A549 (cell line): ENCODE data around the gene UTP11. TPM values are rescaled to one million over a fixed set of nuclear protein-coding genes. Genes with fewer than 3 reads are reported as not detected.

Source experiments
- ATAC-seq, 2 experiments: fragments of 200-7000 bp in 1 of 2; fragments of >200 bp in 1 of 2; cut with Nextera tagmentation in 1 of 2; cut with Tn5 transposase in 1 of 2; 3 replicates each; pipeline versions ENCODE4 v1.8.0 to v1.9.1; 2018 to 2020; ENCODE audit warnings: mild to moderate bottlenecking in 1 of 2, moderate library complexity in 1 of 2
- CTCF ChIA-PET: fragments of 300-600 bp; sonication (Branson Sonifier 250); formaldehyde crosslinking; extraction: SDS; loops from one replicate; lab custom pipeline; 2021; ENCODE audit warnings: antibody characterized with exemption, inconsistent platforms; lab: Yijun Ruan, JAX
- POLR2A ChIA-PET: fragments of 350-600 bp; formaldehyde crosslinking; extraction: SDS; loops from one replicate; lab custom pipeline; 2021; ENCODE audit warnings: antibody characterized with exemption, inconsistent platforms; lab: Yijun Ruan, JAX
- DNase-seq, 2 experiments: peaks; one replicate each; pipeline versions ENCODE4 v3.0.0 to v3.0.0-alpha.2; 2011 to 2016; ENCODE audit warnings: low read depth in 1 of 2, low spot score in 1 of 2
- FAIRE-seq: peaks from 2 replicates; lab custom pipeline; 2011; peaks lifted over from hg19 to GRCh38; lab: Jason Lieb, UNC
- H3K27ac ChIP-seq, 2 experiments: fragments of >200 bp; sonication (Bioruptor Twin); formaldehyde crosslinking; 3 replicates each; pipeline ENCODE4 v1.5.1; 2016 to 2017
- H3K4me1 ChIP-seq: fragments of >200 bp; sonication (Bioruptor Twin); formaldehyde crosslinking; 3 replicates; pipeline ENCODE4 v1.6.1; 2016
- H3K4me2 ChIP-seq: fragments of >200 bp; sonication (Bioruptor Twin); formaldehyde crosslinking; 3 replicates; pipeline ENCODE4 v1.6.1; 2016
- H3K4me3 ChIP-seq: fragments of >200 bp; sonication (Bioruptor Twin); formaldehyde crosslinking; 3 replicates; pipeline ENCODE4 v1.5.1; 2016
- H3K9me3 ChIP-seq: fragments of >200 bp; sonication (Bioruptor Twin); formaldehyde crosslinking; 3 replicates; pipeline ENCODE4 v1.6.1; 2016
- CBX2 ChIP-seq: fragments of 200-600 bp; sonication (generic); IDR thresholded peaks from 2 replicates; pipeline ENCODE4 v1.6.1; 2016; ENCODE audit warnings: low read depth, mild to moderate bottlenecking, borderline replicate concordance
- CEBPB ChIP-seq, 2 experiments: fragments of >200 bp in 1 of 2; sonication (Bioruptor Twin) in 1 of 2; formaldehyde crosslinking in 1 of 2; IDR thresholded peaks; 2 replicates each; pipeline ENCODE4 v1.6.1; 2012 to 2016
- CHD4 ChIP-seq: fragments of 200-600 bp; sonication (generic); IDR thresholded peaks from 2 replicates; pipeline ENCODE4 v1.6.1; 2016; ENCODE audit warnings: antibody characterized with exemption, mild to moderate bottlenecking, borderline replicate concordance
- CTCF ChIP-seq: fragments of >200 bp; sonication (Bioruptor Twin); formaldehyde crosslinking; IDR thresholded peaks from 3 replicates; pipeline ENCODE4 v1.5.1; 2016
- HEYL ChIP-seq: fragments of 250-450 bp; sonication (Bioruptor Pico); IDR thresholded peaks from 2 replicates; pipeline ENCODE4 v1.8.0; 2021; ENCODE audit warnings: mild to moderate bottlenecking, moderate library complexity
- HOXA7 ChIP-seq: fragments of 250-450 bp; sonication (Bioruptor Pico); IDR thresholded peaks from 2 replicates; pipeline ENCODE4 v1.5.0; 2020; ENCODE audit warnings: mild to moderate bottlenecking, moderate library complexity
- JUN ChIP-seq, 2 experiments: fragments of >200 bp; sonication (Bioruptor Twin); formaldehyde crosslinking; IDR thresholded peaks; 2 replicates in 1 of 2; 3 replicates in 1 of 2; pipeline ENCODE4 v1.6.1; 2016 to 2017
- KDM5A ChIP-seq: fragments of 200-600 bp; sonication (generic); IDR thresholded peaks from 2 replicates; pipeline ENCODE4 v1.6.1; 2016; ENCODE audit warnings: antibody characterized with exemption, mild to moderate bottlenecking
- MAFK ChIP-seq: fragments of 450-650 bp; IDR thresholded peaks from 2 replicates; pipeline ENCODE4 v1.6.1; 2014; ENCODE audit not compliant: partially characterized antibody
- MAX ChIP-seq: IDR thresholded peaks from 2 replicates; pipeline ENCODE4 v1.6.1; 2012
- NFE2L2 ChIP-seq: fragments of 150-350 bp; conservative IDR thresholded peaks from 2 replicates; pipeline ENCODE4 v1.6.1; 2014; ENCODE audit warnings: low read length
- NR3C1 ChIP-seq: fragments of >200 bp; sonication (Bioruptor Twin); formaldehyde crosslinking; IDR thresholded peaks from 3 replicates; pipeline ENCODE4 v1.6.1; 2017
- REST ChIP-seq: fragments of 200-600 bp; sonication (generic); IDR thresholded peaks from 2 replicates; pipeline ENCODE4 v1.6.1; 2016; ENCODE audit warnings: antibody characterized with exemption, mild to moderate bottlenecking, moderate library complexity
- SREBF2 ChIP-seq: fragments of 450-650 bp; IDR thresholded peaks from 2 replicates; pipeline ENCODE4 v1.6.1; 2014; ENCODE audit warnings: mild to moderate bottlenecking, moderate library complexity
- ZFP36 ChIP-seq: fragments of 450-650 bp; IDR thresholded peaks from 2 replicates; pipeline ENCODE4 v1.6.1; 2014; ENCODE audit warnings: borderline replicate concordance; ENCODE audit not compliant: partially characterized antibody
- ZSCAN20 ChIP-seq: fragments of 250-450 bp; sonication (Bioruptor Pico); IDR thresholded peaks from 2 replicates; pipeline ENCODE4 v1.8.0; 2022; ENCODE audit warnings: mild to moderate bottlenecking, moderate library complexity
- whole genome bisulfite sequencing: methylation state at CpG from one replicate; pipeline ENCODE4 v1.1.6; 2017; ENCODE audit errors: missing lambda C conversion rate; 5-methylcytosine and 5-hydroxymethylcytosine counted together
- polyA plus RNA-seq, 4 experiments: library from polyadenylated mRNA; depleted of rRNA in 3 of 4; stranded (reverse); fragments of >200 nt; fragmentation: RNase III in 1 of 4; extraction: RNeasy Plus Mini Kit Qiagen cat#74134 plus additional on column Dnase treatment in 1 of 4; gene quantifications; 2 replicates in 3 of 4; 3 replicates in 1 of 4; pipeline ENCODE4 v1.2.3, GENCODE V29; 2011 to 2017
- TF ChIP-seq, protein P1 (sequence below): fragments of >200 bp; sonication (Bioruptor Twin); formaldehyde crosslinking; IDR thresholded peaks from 3 replicates; pipeline ENCODE4 v1.6.1; 2016
- TF ChIP-seq, protein P2 (sequence below): fragments of >200 bp; sonication (Bioruptor Twin); formaldehyde crosslinking; IDR thresholded peaks from 2 replicates; pipeline ENCODE4 v1.6.1; 2016
- TF ChIP-seq, protein P3 (sequence below): fragments of 250-450 bp; sonication (Bioruptor Pico); IDR thresholded peaks from 2 replicates; pipeline ENCODE4 v1.5.0; 2021; ENCODE audit warnings: mild to moderate bottlenecking, moderate library complexity, borderline replicate concordance
- TF ChIP-seq, protein P4 (sequence below): fragments of 450-650 bp; IDR thresholded peaks from 2 replicates; pipeline ENCODE4 v1.6.1; 2014; ENCODE audit warnings: antibody characterized with exemption

Gene UTP11
- polyA plus RNA-seq, 2 of the 4 experiments (the other 2 are of a cell fraction): 37.6 to 44.8 TPM

GRCh38 chr1:38072858-38073257 lies 60.3 kb downstream of the UTP11 start:
- H3K4me2 ChIP-seq: no peak overlapping the region
- DNase-seq (no peak), FAIRE-seq (no peak), ATAC-seq (no peak)
- H3K27ac ChIP-seq: no peak overlapping the region
- no peak overlapping the region for H3K4me3 ChIP-seq
- H3K4me1 ChIP-seq: no peaks in the 10 kb centered on the region
- TF ChIP-seq NFE2L2: no peak
- no peak for TF ChIP-seq CBX2
- TF ChIP-seq REST: no peak
- TF ChIP-seq ZFP36: no peak
- TF ChIP-seq, protein P1, sequence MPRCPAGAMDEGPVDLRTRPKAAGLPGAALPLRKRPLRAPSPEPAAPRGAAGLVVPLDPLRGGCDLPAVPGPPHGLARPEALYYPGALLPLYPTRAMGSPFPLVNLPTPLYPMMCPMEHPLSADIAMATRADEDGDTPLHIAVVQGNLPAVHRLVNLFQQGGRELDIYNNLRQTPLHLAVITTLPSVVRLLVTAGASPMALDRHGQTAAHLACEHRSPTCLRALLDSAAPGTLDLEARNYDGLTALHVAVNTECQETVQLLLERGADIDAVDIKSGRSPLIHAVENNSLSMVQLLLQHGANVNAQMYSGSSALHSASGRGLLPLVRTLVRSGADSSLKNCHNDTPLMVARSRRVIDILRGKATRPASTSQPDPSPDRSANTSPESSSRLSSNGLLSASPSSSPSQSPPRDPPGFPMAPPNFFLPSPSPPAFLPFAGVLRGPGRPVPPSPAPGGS: no peak
- no peak for TF ChIP-seq KDM5A
- TF ChIP-seq JUN (IDR thresholded peaks at IDR 0.05): no peak
- TF ChIP-seq CTCF: no peak
- no peak for TF ChIP-seq MAX
- no peak for TF ChIP-seq CHD4
- no peak for TF ChIP-seq MAFK
- TF ChIP-seq HOXA7 (CRISPR knock-in tag): no peak
- TF ChIP-seq NR3C1: no peak
- no peak for TF ChIP-seq HEYL (CRISPR knock-in tag)
- TF ChIP-seq, protein P2, sequence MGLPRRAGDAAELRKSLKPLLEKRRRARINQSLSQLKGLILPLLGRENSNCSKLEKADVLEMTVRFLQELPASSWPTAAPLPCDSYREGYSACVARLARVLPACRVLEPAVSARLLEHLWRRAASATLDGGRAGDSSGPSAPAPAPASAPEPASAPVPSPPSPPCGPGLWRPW: no peak
- TF ChIP-seq, protein P3, sequence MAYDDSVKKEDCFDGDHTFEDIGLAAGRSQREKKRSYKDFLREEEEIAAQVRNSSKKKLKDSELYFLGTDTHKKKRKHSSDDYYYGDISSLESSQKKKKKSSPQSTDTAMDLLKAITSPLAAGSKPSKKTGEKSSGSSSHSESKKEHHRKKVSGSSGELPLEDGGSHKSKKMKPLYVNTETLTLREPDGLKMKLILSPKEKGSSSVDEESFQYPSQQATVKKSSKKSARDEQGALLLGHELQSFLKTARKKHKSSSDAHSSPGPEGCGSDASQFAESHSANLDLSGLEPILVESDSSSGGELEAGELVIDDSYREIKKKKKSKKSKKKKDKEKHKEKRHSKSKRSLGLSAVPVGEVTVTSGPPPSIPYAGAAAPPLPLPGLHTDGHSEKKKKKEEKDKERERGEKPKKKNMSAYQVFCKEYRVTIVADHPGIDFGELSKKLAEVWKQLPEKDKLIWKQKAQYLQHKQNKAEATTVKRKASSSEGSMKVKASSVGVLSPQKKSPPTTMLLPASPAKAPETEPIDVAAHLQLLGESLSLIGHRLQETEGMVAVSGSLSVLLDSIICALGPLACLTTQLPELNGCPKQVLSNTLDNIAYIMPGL (CRISPR knock-in tag): no peak
- no peak for TF ChIP-seq SREBF2
- TF ChIP-seq CEBPB (IDR thresholded peaks at IDR 0.05): no peak
- no peak for TF ChIP-seq ZSCAN20 (CRISPR knock-in tag)
- TF ChIP-seq, protein P4, sequence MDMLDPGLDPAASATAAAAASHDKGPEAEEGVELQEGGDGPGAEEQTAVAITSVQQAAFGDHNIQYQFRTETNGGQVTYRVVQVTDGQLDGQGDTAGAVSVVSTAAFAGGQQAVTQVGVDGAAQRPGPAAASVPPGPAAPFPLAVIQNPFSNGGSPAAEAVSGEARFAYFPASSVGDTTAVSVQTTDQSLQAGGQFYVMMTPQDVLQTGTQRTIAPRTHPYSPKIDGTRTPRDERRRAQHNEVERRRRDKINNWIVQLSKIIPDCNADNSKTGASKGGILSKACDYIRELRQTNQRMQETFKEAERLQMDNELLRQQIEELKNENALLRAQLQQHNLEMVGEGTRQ: no peak
- CTCF ChIA-PET: interaction anchor here (0.9 to 2.1 kb wide), 5 partner anchors 13 to 47 kb away, joined by 3 to 8 read pairs (median 5); no protein-coding TSS in a partner anchor
- POLR2A ChIA-PET: no interaction called here
- H3K9me3 ChIP-seq: no peaks in the 10 kb centered on the region
- 0% methylated on average over 2 of the region's 2 CpGs for WGBS
